H1 (cell line): ENCODE data around the gene INPP5F. TPM values are rescaled to one million over a fixed set of nuclear protein-coding genes. Genes with fewer than 3 reads are reported as not detected.

Experiments used
- CTCF ChIA-PET: fragments of 300-600 bp; sonication (Branson Sonifier 250); formaldehyde crosslinking; loops from one replicate; lab custom pipeline; 2021; ENCODE audit not compliant: partially characterized antibody; lab: Charles Lee
- POLR2A ChIA-PET: fragments of 300-600 bp; sonication (Branson Sonifier 250); formaldehyde crosslinking; loops from one replicate; lab custom pipeline; 2021; ENCODE audit warnings: inconsistent platforms; ENCODE audit not compliant: partially characterized antibody; lab: Charles Lee
- DNase-seq, 2 experiments: peaks; one replicate each; pipeline versions ENCODE4 v3.0.0 to v3.0.0-alpha.2; 2010 to 2022; ENCODE audit warnings: low spot score in 2 of 2, low read depth in 1 of 2, mixed read lengths in 1 of 2
- FAIRE-seq: peaks from 2 replicates; lab custom pipeline; 2011; peaks lifted over from hg19 to GRCh38; lab: Jason Lieb, UNC
- H2AFZ ChIP-seq: 2 replicates; pipeline ENCODE4 v1.8.1; 2012; ENCODE audit warnings: low read length, inconsistent platforms
- H2AK5ac ChIP-seq: 2 replicates; pipeline ENCODE4 v1.6.1; 2013; ENCODE audit warnings: low read depth, low read length
- H2BK120ac ChIP-seq: replicated peaks from 2 replicates; pipeline ENCODE3; 2013; ENCODE audit warnings: low read depth, low read length, inconsistent platforms
- H2BK12ac ChIP-seq: 2 replicates; pipeline ENCODE4 v1.6.1; 2013; ENCODE audit warnings: low read depth, low read length
- H2BK15ac ChIP-seq: 2 replicates; pipeline ENCODE4 v1.6.1; 2013; ENCODE audit warnings: low read length
- H2BK20ac ChIP-seq: 2 replicates; pipeline ENCODE4 v1.6.1; 2013; ENCODE audit warnings: low read length
- H2BK5ac ChIP-seq: 2 replicates; pipeline ENCODE4 v1.6.1; 2013; ENCODE audit warnings: low read depth, low read length
- H3K14ac ChIP-seq: 2 replicates; pipeline ENCODE4 v1.6.1; 2013; ENCODE audit warnings: inconsistent platforms; ENCODE audit not compliant: insufficient read length
- H3K18ac ChIP-seq: 2 replicates; pipeline ENCODE4 v1.6.1; 2013; ENCODE audit warnings: low read length; ENCODE audit errors: extremely low read depth
- H3K23ac ChIP-seq: 2 replicates; pipeline ENCODE4 v1.6.1; 2013; ENCODE audit warnings: inconsistent platforms; ENCODE audit not compliant: insufficient read length
- H3K23me2 ChIP-seq: 2 replicates; pipeline ENCODE4 v1.6.1; 2013; ENCODE audit warnings: low read depth, low read length
- H3K27ac ChIP-seq: 2 replicates; pipeline ENCODE4 v1.6.1; 2011; ENCODE audit warnings: low read depth, low read length, inconsistent platforms
- H3K27me3 ChIP-seq, 4 experiments: replicated peaks in 1 of 4; 1 replicate in 1 of 4; 2 replicates in 3 of 4; pipeline versions ENCODE4 v1.6.1 to v1.8.1; 2011 to 2013; ENCODE audit warnings: low read length in 3 of 4, mild to moderate bottlenecking in 3 of 4, inconsistent platforms in 2 of 4, mixed read lengths in 2 of 4, moderate library complexity in 1 of 4; ENCODE audit not compliant: control insufficient read depth in 3 of 4, insufficient read depth in 3 of 4; ENCODE audit errors: extremely low read depth in 1 of 4
- H3K36me3 ChIP-seq, 4 experiments: 2 replicates each; pipeline versions ENCODE4 v1.6.1 to v1.8.1; 2011 to 2013; ENCODE audit warnings: mild to moderate bottlenecking in 4 of 4, low read length in 3 of 4, moderate library complexity in 2 of 4, control low read depth in 1 of 4, inconsistent platforms in 1 of 4; ENCODE audit not compliant: insufficient read depth in 4 of 4, control insufficient read depth in 2 of 4
- H3K4ac ChIP-seq: replicated peaks from 2 replicates; pipeline ENCODE3; 2013; ENCODE audit warnings: low read length, low read depth, mixed read lengths, inconsistent platforms; ENCODE audit not compliant: insufficient read length
- H3K4me1 ChIP-seq, 4 experiments: replicated peaks in 1 of 4; 1 replicate in 1 of 4; 2 replicates in 3 of 4; pipeline versions ENCODE4 v1.6.1 to v1.8.1; 2011 to 2013; ENCODE audit warnings: low read length in 3 of 4, inconsistent platforms in 2 of 4, mixed read lengths in 1 of 4; ENCODE audit not compliant: insufficient read depth in 4 of 4, control insufficient read depth in 3 of 4
- H3K4me2 ChIP-seq, 2 experiments: 2 replicates each; pipeline versions ENCODE4 v1.6.1 to v1.8.1; 2011 to 2013; ENCODE audit warnings: low read depth in 2 of 2, low read length in 2 of 2, control low read depth in 1 of 2, inconsistent platforms in 1 of 2, mild to moderate bottlenecking in 1 of 2; ENCODE audit not compliant: insufficient read depth in 1 of 2
- H3K4me3 ChIP-seq, 4 experiments: fragments of 200-600, 300-600 bp in 1 of 4; sonication (generic), shearing (Covaris generic), sonication (Bioruptor Twin) in 1 of 4; 2 replicates each; pipeline versions ENCODE4 v1.5.1 to v1.8.1; 2011 to 2016; ENCODE audit warnings: low read length in 4 of 4, low read depth in 3 of 4, control low read depth in 2 of 4, inconsistent platforms in 2 of 4, mild to moderate bottlenecking in 2 of 4, mixed read lengths in 1 of 4, moderate library complexity in 1 of 4; ENCODE audit not compliant: insufficient read depth in 2 of 4; ENCODE audit errors: extremely low read depth in 1 of 4
- H3K56ac ChIP-seq: replicated peaks from 2 replicates; pipeline ENCODE3; 2013; ENCODE audit warnings: low read depth, mild to moderate bottlenecking, mixed read lengths, low read length, inconsistent platforms; ENCODE audit not compliant: insufficient read length
- H3K79me1 ChIP-seq: 2 replicates; pipeline ENCODE4 v1.6.1; 2013; ENCODE audit warnings: low read depth, low read length, control low read depth
- H3K79me2 ChIP-seq, 2 experiments: 2 replicates each; pipeline versions ENCODE4 v1.6.1 to v1.8.1; 2012 to 2013; ENCODE audit warnings: low read length in 2 of 2, mild to moderate bottlenecking in 2 of 2, inconsistent platforms in 1 of 2; ENCODE audit not compliant: insufficient read depth in 2 of 2, control insufficient read depth in 1 of 2
- H3K9ac ChIP-seq, 4 experiments: replicated peaks in 1 of 4; 1 replicate in 1 of 4; 2 replicates in 3 of 4; pipeline versions ENCODE4 v1.6.1 to v1.8.1; 2011 to 2013; ENCODE audit warnings: low read depth in 3 of 4, low read length in 3 of 4, control low read depth in 2 of 4, mild to moderate bottlenecking in 2 of 4, moderate library complexity in 2 of 4, inconsistent platforms in 1 of 4; ENCODE audit errors: extremely low read depth in 1 of 4
- H3K9me3 ChIP-seq, 2 experiments: 2 replicates each; pipeline versions ENCODE4 v1.6.1 to v1.8.1; 2012 to 2013; ENCODE audit warnings: mild to moderate bottlenecking in 2 of 2, moderate library complexity in 2 of 2, control low read depth in 1 of 2, inconsistent platforms in 1 of 2, low read depth in 1 of 2, low read length in 1 of 2, mixed read lengths in 1 of 2; ENCODE audit not compliant: insufficient read depth in 2 of 2
- H4K20me1 ChIP-seq, 2 experiments: replicated peaks in 1 of 2; 2 replicates each; pipeline versions ENCODE3 to v1.8.1; 2011 to 2013; ENCODE audit warnings: inconsistent platforms in 2 of 2, low read length in 2 of 2, mild to moderate bottlenecking in 1 of 2; ENCODE audit not compliant: insufficient read depth in 2 of 2, control insufficient read depth in 1 of 2
- H4K5ac ChIP-seq: 2 replicates; pipeline ENCODE4 v1.6.1; 2013; ENCODE audit warnings: low read length, low read depth, mixed read lengths, inconsistent platforms; ENCODE audit not compliant: insufficient read length
- H4K8ac ChIP-seq: 2 replicates; pipeline ENCODE4 v1.8.0; 2013; ENCODE audit warnings: mild to moderate bottlenecking, moderate library complexity, low read length, inconsistent platforms; ENCODE audit not compliant: insufficient read depth; ENCODE audit errors: extremely low read depth
- H4K91ac ChIP-seq: replicated peaks from 2 replicates; pipeline ENCODE3; 2013; ENCODE audit warnings: low read length, mixed read lengths, inconsistent platforms; ENCODE audit not compliant: insufficient read length
- BRCA1 ChIP-seq: IDR thresholded peaks from 2 replicates; pipeline ENCODE4 v1.6.1; 2012; ENCODE audit warnings: low read depth, low read length, improper control_type of control experiment
- EP300 ChIP-seq, 2 experiments: IDR thresholded peaks; 1 replicate in 1 of 2; 2 replicates in 1 of 2; pipeline ENCODE4 v1.6.1; 2011 to 2012; ENCODE audit warnings: low read depth in 2 of 2, low read length in 2 of 2, mild to moderate bottlenecking in 2 of 2, borderline replicate concordance in 1 of 2, inconsistent platforms in 1 of 2, moderate library complexity in 1 of 2
- JUND ChIP-seq: IDR thresholded peaks from 2 replicates; pipeline ENCODE4 v1.6.1; 2011; ENCODE audit warnings: mild to moderate bottlenecking, improper control_type of control experiment, low read length
- KDM1A ChIP-seq: fragments of 200-600, 300-600 bp; sonication (generic); IDR thresholded peaks from 2 replicates; pipeline ENCODE4 v1.7.1; 2016; ENCODE audit warnings: mild to moderate bottlenecking, low read length, borderline replicate concordance
- KDM4A ChIP-seq: IDR thresholded peaks from one replicate; pipeline ENCODE4 v1.7.1; 2012; ENCODE audit warnings: low read depth, mild to moderate bottlenecking, moderate library complexity, low read length, inconsistent platforms; ENCODE audit not compliant: severe bottlenecking
- KDM5A ChIP-seq: fragments of 200-600 bp; IDR thresholded peaks from 2 replicates; pipeline ENCODE4 v1.7.1; 2012; ENCODE audit warnings: mild to moderate bottlenecking, low read length, inconsistent platforms, mixed read lengths
- POLR2AphosphoS5 ChIP-seq: IDR thresholded peaks from 2 replicates; pipeline ENCODE4 v1.6.1; 2011; ENCODE audit warnings: low read depth, low read length
- RBBP5 ChIP-seq: IDR thresholded peaks from 2 replicates; pipeline ENCODE4 v1.7.1; 2012; ENCODE audit warnings: low read depth, mild to moderate bottlenecking, inconsistent platforms, low read length, moderate library complexity, borderline replicate concordance
- SAP30 ChIP-seq: fragments of 300-600 bp; sonication (generic); IDR thresholded peaks from 2 replicates; pipeline ENCODE4 v1.7.1; 2012; ENCODE audit warnings: low read length, moderate library complexity, mild to moderate bottlenecking, inconsistent platforms; ENCODE audit not compliant: insufficient read depth, insufficient replicate concordance
- SP1 ChIP-seq: IDR thresholded peaks from 2 replicates; pipeline ENCODE4 v1.6.1; 2011; ENCODE audit warnings: low read depth, low read length
- SP2 ChIP-seq: IDR thresholded peaks from 2 replicates; pipeline ENCODE4 v1.6.1; 2012; ENCODE audit warnings: mild to moderate bottlenecking, low read length, inconsistent platforms
- TCF12 ChIP-seq: IDR thresholded peaks from 2 replicates; pipeline ENCODE4 v1.6.1; 2011; ENCODE audit warnings: low read depth, mild to moderate bottlenecking, low read length
- TEAD4 ChIP-seq: IDR thresholded peaks from 2 replicates; pipeline ENCODE4 v1.6.1; 2012; ENCODE audit warnings: low read depth, low read length, inconsistent platforms, mixed read lengths
- WGBS, 2 experiments: shearing (Covaris generic) in 1 of 2; methylation state at CpG; one replicate each; pipeline versions ENCODE4 v1.1.6 to v1.1.7; 2013 to 2015; ENCODE audit warnings: low lambda C conversion rate in 2 of 2, mixed read lengths in 2 of 2, inconsistent platforms in 1 of 2, low coverage in 1 of 2, missing lambda C conversion rate in 1 of 2; ENCODE audit not compliant: insufficient replicate concordance in 2 of 2, insufficient coverage in 1 of 2, insufficient read length in 1 of 2; ENCODE audit errors: extremely low coverage in 1 of 2, missing lambda C conversion rate in 1 of 2; 5-methylcytosine and 5-hydroxymethylcytosine counted together
- polyA plus RNA-seq, 7 experiments: library from polyadenylated mRNA; depleted of rRNA in 3 of 7; stranded (reverse) in 5 of 7; unstranded in 2 of 7; fragments of >200 nt in 5 of 7; fragments of 200-250 nt in 2 of 7; gene quantifications; 1 replicate in 5 of 7; 2 replicates in 1 of 7; 4 replicates in 1 of 7; pipeline versions ENCODE4 v1.2.1 to v1.2.3, GENCODE V29; 2011 to 2013; ENCODE audit warnings: missing spikeins in 2 of 7, mixed read lengths in 2 of 7
- total RNA-seq: library from RNA; stranded (reverse); fragmentation: NEBNext Ultra II Directional; extraction: Animal tissue kit (Norgen Biotek cat#: 25700); gene quantifications from 2 replicates; pipeline ENCODE4 v1.2.1, GENCODE V29; 2021
- TF ChIP-seq, protein P1 (sequence below): IDR thresholded peaks from 2 replicates; pipeline ENCODE4 v1.6.1; 2011; ENCODE audit warnings: low read depth, mild to moderate bottlenecking, low read length; ENCODE audit not compliant: insufficient read depth

INPP5F gene
- total and polyA plus RNA-seq, 2 of the 8 experiments (the other 6 are each of a cell fraction or from before 2014, with no cell fraction given), result 50.1 to 101 TPM

GRCh38 chr10:119753309-119753708 is 27.5 kb downstream of the INPP5F start:
- Histone ChIP-seq H2BK5ac (no peak overlapping the region), H3K9ac (no peak overlapping the region), H3K27me3 (no peaks in the 10 kb centered on the region; a peak in 1 of 7 replicates), H3K14ac (no peak overlapping the region), H3K56ac (no peak overlapping the region), H4K5ac (no peak overlapping the region), H3K4me3 (no peak overlapping the region), H4K20me1 (peaks cover 0 to 2% of the 10 kb centered on the region in 2 experiments), H4K91ac (no peak overlapping the region), H4K8ac (no peak overlapping the region), H2BK120ac (no peak overlapping the region), H3K36me3 (no peaks in the 10 kb centered on the region), H3K79me2 (no peaks in the 10 kb centered on the region), H3K4me2 (no peak overlapping the region), H3K4ac (no peak overlapping the region), H3K18ac (no peak overlapping the region), H3K27ac (no peak overlapping the region), H2BK15ac (no peak overlapping the region), H2AFZ (no peak overlapping the region), H3K9me3 (no peaks in the 10 kb centered on the region; a peak in 1 of 4 replicates), H3K23me2 (no peaks in the 10 kb centered on the region), H2BK12ac (no peak overlapping the region), H2AK5ac (no peak overlapping the region), H3K4me1 (peaks cover 0 to 4% (median 2%) of the 10 kb centered on the region in 4 experiments; a peak in 2 of 7 replicates), H3K79me1 (peaks cover 3% of the 10 kb centered on the region), H3K23ac (no peak overlapping the region), H2BK20ac (no peak overlapping the region)
- no peak for FAIRE-seq
- ChIA-PET CTCF (interaction anchor here (0.6 to 4.1 kb wide), 8 partner anchors 29 to 110 kb away, joined by 3 to 61 read pairs (median 3); no protein-coding TSS in a partner anchor), POLR2A (interaction anchor here (0.9 to 4.9 kb wide), 2 partner anchors 10 to 65 kb away, joined by 3 to 40 read pairs; no protein-coding TSS in a partner anchor)
- no peak for DNase-seq
- 69% methylated on average over 2 of the region's 2 CpGs; no CpG with 5 or more reads in 1 of the 2 experiments for WGBS, 2 experiments
- TF ChIP-seq SAP30 (no peak), JUND (no peak), TCF12 (no peak), TEAD4 (no peak), KDM4A (no peak), KDM1A (no peak), KDM5A (no peak), RBBP5 (no peak), POLR2AphosphoS5 (no peak), BRCA1 (no peak), SP2 (no peak), EP300 (IDR thresholded peaks at IDR 0.05; ENCODE audit: borderline replicate concordance in 1 of 2, low read depth in 2 of 2, low read length in 2 of 2) (no peak), SP1 (no peak)
- TF ChIP-seq, protein P1, sequence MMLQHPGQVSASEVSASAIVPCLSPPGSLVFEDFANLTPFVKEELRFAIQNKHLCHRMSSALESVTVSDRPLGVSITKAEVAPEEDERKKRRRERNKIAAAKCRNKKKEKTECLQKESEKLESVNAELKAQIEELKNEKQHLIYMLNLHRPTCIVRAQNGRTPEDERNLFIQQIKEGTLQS, result no peak
